Pons (tissue), 1 donor: ENCODE measurements around the gene SLC25A39.
"Not testable (repeated sequence)": the region's sequence is repeated elsewhere in the genome, so short reads cannot be mapped to it uniquely, and the experiment has no call there.

ENCODE experiments used
- DNase-seq: peaks from one replicate; pipeline ENCODE4 v3.0.0-alpha.2; 2016; ENCODE audit warnings: low spot score

Gene SLC25A39

GRCh38 chr17:44354582-44355561, 30.2 kb upstream of the SLC25A39 start:
- DNase-seq, result no peak

- DNase-seq, result no peak
These were observed 29.2 kb upstream of the SLC25A39 start for GRCh38 chr17:44353672-44354331.

GRCh38 chr17:44352828-44353671, 28.4 kb upstream of the SLC25A39 start:
- no peak for DNase-seq

- DNase-seq, result no peak
These were observed 27.6 kb upstream of the SLC25A39 start for GRCh38 chr17:44351961-44352827.

- no peak for DNase-seq
These were observed 26.8 kb upstream of the SLC25A39 start for GRCh38 chr17:44351464-44351863.

GRCh38 chr17:44350733-44351226, 26.2 kb upstream of the SLC25A39 start:
- peak; percentile 52 for DNase-seq

- no peak for DNase-seq
These were observed 25.0 kb upstream of the SLC25A39 start for GRCh38 chr17:44349553-44350070.

- no peak for DNase-seq
These were observed 24.4 kb upstream of the SLC25A39 start for GRCh38 chr17:44348988-44349364.

GRCh38 chr17:44348234-44348987, 23.8 kb upstream of the SLC25A39 start:
- peak; percentile 87 for DNase-seq

- DNase-seq, result not testable (repeated sequence)
These were observed 22.8 kb upstream of the SLC25A39 start for GRCh38 chr17:44347206-44348055.

GRCh38 chr17:44346064-44346844, 21.6 kb upstream of the SLC25A39 start:
- DNase-seq, result no peak

GRCh38 chr17:44345454-44346026, 20.9 kb upstream of the SLC25A39 start:
- peak; percentile 76 for DNase-seq

- DNase-seq, result peak; percentile 100
These were observed 20.4 kb upstream of the SLC25A39 start, which contains the start of gene GRN for GRCh38 chr17:44344939-44345453. TSS of gene GRN (plus strand) at chr17:44345302. CDS start at chr17:44349165, 3,863 bp downstream.

GRCh38 chr17:44343510-44344209, 19.0 kb upstream of the SLC25A39 start:
- no peak for DNase-seq

- not testable (repeated sequence) for DNase-seq
These were observed 15.9 kb upstream of the SLC25A39 start for GRCh38 chr17:44340553-44340952.

GRCh38 chr17:44338702-44339101, 14.1 kb upstream of the SLC25A39 start:
- no peak for DNase-seq

GRCh38 chr17:44335968-44336367, 11.3 kb upstream of the SLC25A39 start:
- DNase-seq, result no peak
